ENCODE results near the gene SIPA1L3. TPM values are rescaled to one million over a fixed set of nuclear protein-coding genes. Genes with fewer than 3 reads are reported as not detected.

SIPA1L3 gene
- polyA plus RNA-seq, 1 of the 3 experiments (the other 2 are of a cell fraction): 11.6 TPM

GRCh38 chr19:38207543-38207942 is 300.5 kb downstream of the SIPA1L3 start:
- peaks cover 4 to 16% of the 10 kb centered on the region in 2 experiments for H3K36me3 ChIP-seq (replicated peaks in 1 of 2; ENCODE audit: control insufficient read depth in 1 of 2, insufficient read depth in 2 of 2, low read length in 1 of 2)
- H3K79me2 ChIP-seq (ENCODE audit: insufficient read depth): no peaks in the 10 kb centered on the region
- H3K4me3 ChIP-seq (ENCODE audit: low read depth in 2 of 2, low read length in 1 of 2): no peak overlapping the region
- no peaks in the 10 kb centered on the region for H4K20me1 ChIP-seq (ENCODE audit: insufficient read depth)
- H3K27ac ChIP-seq (ENCODE audit: low read depth in 2 of 2, low read length in 1 of 2): no peak overlapping the region
- no peaks in the 10 kb centered on the region for H3K27me3 ChIP-seq (ENCODE audit: insufficient read depth)
- no peaks in the 10 kb centered on the region for H3K9me3 ChIP-seq
- no peak overlapping the region for H3K9ac ChIP-seq
- H3K4me2 ChIP-seq: no peak overlapping the region
- no peak for DNase-seq
- WGBS (ENCODE audit: low lambda C conversion rate): 87% methylated on average over 10 of the region's 12 CpGs
- H3F3A ChIP-seq (replicated peaks; ENCODE audit: insufficient read depth): peaks cover 5% of the 10 kb centered on the region
- no peak for TF ChIP-seq SMC3 (IDR thresholded peaks at IDR 0.05; ENCODE audit: low read depth, low read length)
- no peak for TF ChIP-seq RCOR1 (IDR thresholded peaks at IDR 0.05; ENCODE audit: low read length)
- no peak for TF ChIP-seq MAX (IDR thresholded peaks at IDR 0.05; ENCODE audit: low read depth)
- no peak for TF ChIP-seq MEF2A (IDR thresholded peaks at IDR 0.05; ENCODE audit: borderline replicate concordance, low read depth)
- TF ChIP-seq RXRA (IDR thresholded peaks at IDR 0.05; ENCODE audit: borderline replicate concordance, low read depth): no peak
- no peak for TF ChIP-seq RAD21 (IDR thresholded peaks at IDR 0.05; ENCODE audit: low read length)
- no peak for TF ChIP-seq TCF12 (IDR thresholded peaks at IDR 0.05)
- TF ChIP-seq MXI1 (IDR thresholded peaks at IDR 0.05; ENCODE audit: low read depth, low read length): no peak
- no peak for TF ChIP-seq GABPA (IDR thresholded peaks at IDR 0.05; ENCODE audit: low read depth)
- no peak for TF ChIP-seq ELF1 (IDR thresholded peaks at IDR 0.05)
- no peak for TF ChIP-seq FOXJ3 (CRISPR knock-in tag; IDR thresholded peaks at IDR 0.05)
- no peak for TF ChIP-seq YY1 (IDR thresholded peaks at IDR 0.05; ENCODE audit: low read depth)
- TF ChIP-seq PBX3 (IDR thresholded peaks at IDR 0.05): no peak
- TF ChIP-seq TEAD4 (IDR thresholded peaks at IDR 0.05; ENCODE audit: borderline replicate concordance, insufficient read depth): no peak
- TF ChIP-seq EZH2phosphoT487 (IDR thresholded peaks at IDR 0.05; ENCODE audit: borderline replicate concordance, low read depth): no peak
- POLR2A ChIA-PET: no interaction called here
- peaks cover 4 to 22% of the 10 kb centered on the region in 2 experiments; a peak in 1 of 4 replicates for H3K4me1 ChIP-seq (ENCODE audit: control insufficient read depth in 1 of 2, insufficient read depth in 2 of 2, low read depth in 1 of 2, low read length in 1 of 2)
- H3K9me2 ChIP-seq: no peaks in the 10 kb centered on the region
- H2AFZ ChIP-seq (ENCODE audit: low read depth): no peak overlapping the region
- CTCF ChIA-PET: interaction anchor here (0.6 to 1.1 kb wide), 4 partner anchors 20 to 304 kb away, joined by 3 to 5 read pairs (median 3); no protein-coding TSS in a partner anchor

GRCh38 chr19:38208571-38208970 is 301.6 kb downstream of the SIPA1L3 start:
- no peaks in the 10 kb centered on the region for H4K20me1 ChIP-seq (ENCODE audit: insufficient read depth)
- ChIA-PET POLR2A (no interaction called here), CTCF (no interaction called here)
- no peak overlapping the region for H3K4me2 ChIP-seq
- H3K79me2 ChIP-seq (ENCODE audit: insufficient read depth): no peaks in the 10 kb centered on the region
- no peaks in the 10 kb centered on the region for H3K9me3 ChIP-seq
- no peak for TF ChIP-seq USF2 (IDR thresholded peaks at IDR 0.05; ENCODE audit: borderline replicate concordance, low read depth, low read length)
- no peak for TF ChIP-seq USF1 (IDR thresholded peaks at IDR 0.05; ENCODE audit: borderline replicate concordance, low read depth)
- TF ChIP-seq FOSL2 (IDR thresholded peaks at IDR 0.05; ENCODE audit: borderline replicate concordance, low read depth): no peak
- no peak for TF ChIP-seq RAD21 (IDR thresholded peaks at IDR 0.05; ENCODE audit: low read length)
- TF ChIP-seq FOXM1 (IDR thresholded peaks at IDR 0.05; ENCODE audit: low read depth): no peak
- TF ChIP-seq GATA2 (CRISPR knock-in tag; IDR thresholded peaks at IDR 0.05): no peak
- TF ChIP-seq ZBTB33 (IDR thresholded peaks at IDR 0.05; ENCODE audit: borderline replicate concordance, low read depth): no peak
- no peak for TF ChIP-seq EP300 (IDR thresholded peaks at IDR 0.05; ENCODE audit: borderline replicate concordance in 1 of 2, low read depth in 1 of 2, low read length in 1 of 2)
- no peak for TF ChIP-seq JUND (IDR thresholded peaks at IDR 0.05)
- TF ChIP-seq RFX5 (IDR thresholded peaks at IDR 0.05; ENCODE audit: low read length): no peak
- no peak for TF ChIP-seq FOXJ3 (CRISPR knock-in tag; IDR thresholded peaks at IDR 0.05)
- no peak overlapping the region for H3K27ac ChIP-seq (ENCODE audit: low read depth in 2 of 2, low read length in 1 of 2)
- no peak for DNase-seq
- no peak overlapping the region for H3K4me3 ChIP-seq (ENCODE audit: low read depth in 2 of 2, low read length in 1 of 2)
- no peak overlapping the region for H2AFZ ChIP-seq (ENCODE audit: low read depth)
- H3K4me1 ChIP-seq (ENCODE audit: control insufficient read depth in 1 of 2, insufficient read depth in 2 of 2, low read depth in 1 of 2, low read length in 1 of 2): peaks cover 4 to 22% of the 10 kb centered on the region in 2 experiments; a peak in 1 of 4 replicates
- no peaks in the 10 kb centered on the region for H3K9me2 ChIP-seq
- H3K27me3 ChIP-seq (ENCODE audit: insufficient read depth): no peaks in the 10 kb centered on the region
- H3K9ac ChIP-seq: no peak overlapping the region
- H3F3A ChIP-seq (replicated peaks; ENCODE audit: insufficient read depth): peaks cover 5% of the 10 kb centered on the region
- 93% methylated on average over 3 of the region's 3 CpGs for WGBS (ENCODE audit: low lambda C conversion rate)
- peaks cover 4 to 11% of the 10 kb centered on the region in 2 experiments for H3K36me3 ChIP-seq (replicated peaks in 1 of 2; ENCODE audit: control insufficient read depth in 1 of 2, insufficient read depth in 2 of 2, low read length in 1 of 2)

Measured in SK-N-SH (cell line).